Lung (tissue), 12 donors: ENCODE results near the gene MRC2. TPM values are rescaled to one million over a fixed set of nuclear protein-coding genes. Genes with fewer than 3 reads are reported as not detected.

Experiments used
- ATAC-seq: fragments of 200-7000 bp; cut with Tn5 transposase; one replicate; pipeline ENCODE4 v1.9.1; 2020; ENCODE audit warnings: moderate number of reproducible peaks; ENCODE audit not compliant: insufficient read depth, low FRiP score
- DNase-seq, 3 donors: peaks; one replicate each; pipeline ENCODE4 v3.0.0-alpha.2; 2013 to 2017
- H3K27ac ChIP-seq, 2 donors: one replicate each; pipeline ENCODE4 v1.5.1; 2013; ENCODE audit warnings: mild to moderate bottlenecking in 2 of 2, moderate library complexity in 2 of 2, control low read depth in 1 of 2, inconsistent platforms in 1 of 2, low read depth in 1 of 2, low read length in 1 of 2
- H3K27me3 ChIP-seq, 3 donors: one replicate each; pipeline ENCODE4 v1.5.1; 2013; ENCODE audit warnings: low read length in 2 of 3; ENCODE audit not compliant: control insufficient read depth in 3 of 3, insufficient read depth in 3 of 3
- H3K36me3 ChIP-seq, 4 donors: one replicate each; pipeline ENCODE4 v1.5.1; 2013; ENCODE audit warnings: low read length in 4 of 4, mild to moderate bottlenecking in 1 of 4, moderate library complexity in 1 of 4; ENCODE audit not compliant: control insufficient read depth in 4 of 4, insufficient read depth in 4 of 4
- H3K4me1 ChIP-seq, 5 donors: one replicate each; pipeline ENCODE4 v1.5.1; 2013; ENCODE audit warnings: low read length in 5 of 5, mild to moderate bottlenecking in 2 of 5, moderate library complexity in 1 of 5; ENCODE audit not compliant: control insufficient read depth in 5 of 5, insufficient read depth in 5 of 5
- H3K4me3 ChIP-seq: one replicate; pipeline ENCODE4 v1.5.1; 2013; ENCODE audit warnings: mild to moderate bottlenecking, control low read depth, moderate library complexity
- H3K9ac ChIP-seq, 2 donors: one replicate each; pipeline ENCODE4 v1.5.1; 2013; ENCODE audit warnings: low read length in 2 of 2, control low read depth in 1 of 2; ENCODE audit not compliant: insufficient read depth in 1 of 2
- H3K9me3 ChIP-seq, 4 donors: one replicate each; pipeline ENCODE4 v1.5.1; 2013; ENCODE audit warnings: low read length in 3 of 4, mild to moderate bottlenecking in 1 of 4, moderate library complexity in 1 of 4; ENCODE audit not compliant: control insufficient read depth in 4 of 4, insufficient read depth in 3 of 4
- WGBS, 2 donors: extraction: QIAGEN DNeasy Blood & Tissue Kit; methylation state at CpG; one replicate each; pipeline ENCODE4 v1.1.7; 2013; 5-methylcytosine and 5-hydroxymethylcytosine counted together
- polyA plus RNA-seq, 2 donors: library from polyadenylated mRNA; stranded (reverse); fragments of 200-250 nt; gene quantifications; one replicate each; pipeline ENCODE4 v1.2.1, GENCODE V29; 2013
- total RNA-seq, 2 donors: library from RNA; depleted of rRNA in 1 of 2; stranded (reverse); fragments of >200 nt in 1 of 2; gene quantifications; one replicate each; pipeline ENCODE4 v1.2.1, GENCODE V29; 2014 to 2021
- TF ChIP-seq, protein P1 (sequence below): IDR thresholded peaks from 2 replicates; pipeline ENCODE4 v1.5.1; 2012; ENCODE audit warnings: mild to moderate bottlenecking; ENCODE audit errors: control extremely low read depth, extremely low read depth
- donor health status: control.
- donor health status: control.
- donor health status: Bipolar disorder and iron deficiency.
- donor health status: healthy.
- donor health status: DM: yes; HTN: yes; CAD: no.

The MRC2 gene
- total and polyA plus RNA-seq, 4 donors = 15.9 to 82.3 (median 68.5) TPM

DNA sequence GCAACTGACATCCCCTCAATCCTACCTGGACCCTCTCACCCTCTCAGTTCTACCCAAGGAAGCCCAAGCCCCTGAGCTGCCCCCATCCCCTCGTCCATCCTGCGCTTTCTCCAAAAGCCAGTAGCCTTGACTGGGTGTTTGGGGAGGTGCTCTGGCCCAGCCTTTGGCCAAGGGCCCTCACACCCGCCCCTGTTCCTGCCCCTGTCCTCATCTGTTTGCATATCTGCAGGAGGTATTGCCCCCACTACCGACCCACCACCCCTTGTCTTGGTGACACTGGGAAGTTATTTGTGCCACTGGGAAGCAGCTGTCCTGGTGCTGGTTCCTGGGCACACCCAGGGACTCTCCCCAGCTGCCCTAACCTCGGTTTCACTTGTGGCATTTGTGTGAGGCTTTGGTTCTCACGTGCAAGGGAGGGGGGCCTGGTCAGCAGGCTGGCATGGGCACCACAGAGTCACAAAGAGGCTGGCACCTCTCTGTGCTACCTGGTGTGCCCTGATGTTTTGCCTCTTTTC lies 75.3 kb downstream of the MRC2 start:
- WGBS, 2 donors = 67 to 83% methylated on average over 6 of the region's 6 CpGs
- H3K27ac ChIP-seq = no peak overlapping the region

DNA sequence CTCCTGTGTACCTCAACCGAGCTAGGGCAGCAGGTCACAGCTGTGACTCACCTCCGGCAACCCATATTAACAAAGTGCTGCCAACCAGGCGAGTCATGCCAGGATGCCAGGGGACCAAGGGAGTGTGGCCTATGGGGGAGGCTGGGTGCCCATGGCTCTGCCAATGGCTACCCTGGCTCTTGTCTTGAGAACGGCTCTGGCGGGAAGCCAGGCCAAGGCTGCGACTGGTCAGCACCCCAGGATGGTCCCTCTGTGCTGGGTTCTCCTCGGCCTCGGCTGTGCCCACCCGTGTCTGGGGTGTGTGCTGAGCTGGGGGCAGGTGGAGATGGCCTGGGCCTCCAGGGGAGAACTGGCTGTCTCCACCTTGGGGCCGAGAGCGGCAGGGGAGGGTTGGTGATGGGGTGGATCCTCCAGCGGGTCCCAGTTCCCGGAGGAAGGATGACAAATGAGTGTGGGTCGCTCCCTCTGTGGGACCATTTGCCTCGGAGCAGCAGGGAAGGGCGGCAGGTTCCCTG lies 75.8 kb downstream of the MRC2 start:
- Histone ChIP-seq H3K36me3 (no peaks in the 10 kb centered on the region), H3K27ac (no peak overlapping the region), H3K27me3 (no peaks in the 10 kb centered on the region), H3K9me3 (no peaks in the 10 kb centered on the region), H3K9ac (no peak overlapping the region), H3K4me3 (no peak overlapping the region), H3K4me1 (peaks cover 0 to 18% (median 7%) of the 10 kb centered on the region in 5 donors)
- ATAC-seq = peak; percentile 41
- WGBS, 2 donors = 34 to 47% methylated on average over 15 to 16 of the region's 16 CpGs
- no peak for DNase-seq
- TF ChIP-seq, protein P1, sequence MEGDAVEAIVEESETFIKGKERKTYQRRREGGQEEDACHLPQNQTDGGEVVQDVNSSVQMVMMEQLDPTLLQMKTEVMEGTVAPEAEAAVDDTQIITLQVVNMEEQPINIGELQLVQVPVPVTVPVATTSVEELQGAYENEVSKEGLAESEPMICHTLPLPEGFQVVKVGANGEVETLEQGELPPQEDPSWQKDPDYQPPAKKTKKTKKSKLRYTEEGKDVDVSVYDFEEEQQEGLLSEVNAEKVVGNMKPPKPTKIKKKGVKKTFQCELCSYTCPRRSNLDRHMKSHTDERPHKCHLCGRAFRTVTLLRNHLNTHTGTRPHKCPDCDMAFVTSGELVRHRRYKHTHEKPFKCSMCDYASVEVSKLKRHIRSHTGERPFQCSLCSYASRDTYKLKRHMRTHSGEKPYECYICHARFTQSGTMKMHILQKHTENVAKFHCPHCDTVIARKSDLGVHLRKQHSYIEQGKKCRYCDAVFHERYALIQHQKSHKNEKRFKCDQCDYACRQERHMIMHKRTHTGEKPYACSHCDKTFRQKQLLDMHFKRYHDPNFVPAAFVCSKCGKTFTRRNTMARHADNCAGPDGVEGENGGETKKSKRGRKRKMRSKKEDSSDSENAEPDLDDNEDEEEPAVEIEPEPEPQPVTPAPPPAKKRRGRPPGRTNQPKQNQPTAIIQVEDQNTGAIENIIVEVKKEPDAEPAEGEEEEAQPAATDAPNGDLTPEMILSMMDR = no peak

More for the DNA sequence above, 75.3 kb downstream of the MRC2 start:
- Histone ChIP-seq H3K9ac (no peak overlapping the region), H3K4me1 (peaks cover 0 to 18% (median 7%) of the 10 kb centered on the region in 5 donors), H3K9me3 (no peaks in the 10 kb centered on the region), H3K27me3 (no peaks in the 10 kb centered on the region), H3K36me3 (no peaks in the 10 kb centered on the region), H3K4me3 (no peak overlapping the region)
- DNase-seq = no peak
- TF ChIP-seq, protein P1 = no peak
- no peak for ATAC-seq

DNA sequence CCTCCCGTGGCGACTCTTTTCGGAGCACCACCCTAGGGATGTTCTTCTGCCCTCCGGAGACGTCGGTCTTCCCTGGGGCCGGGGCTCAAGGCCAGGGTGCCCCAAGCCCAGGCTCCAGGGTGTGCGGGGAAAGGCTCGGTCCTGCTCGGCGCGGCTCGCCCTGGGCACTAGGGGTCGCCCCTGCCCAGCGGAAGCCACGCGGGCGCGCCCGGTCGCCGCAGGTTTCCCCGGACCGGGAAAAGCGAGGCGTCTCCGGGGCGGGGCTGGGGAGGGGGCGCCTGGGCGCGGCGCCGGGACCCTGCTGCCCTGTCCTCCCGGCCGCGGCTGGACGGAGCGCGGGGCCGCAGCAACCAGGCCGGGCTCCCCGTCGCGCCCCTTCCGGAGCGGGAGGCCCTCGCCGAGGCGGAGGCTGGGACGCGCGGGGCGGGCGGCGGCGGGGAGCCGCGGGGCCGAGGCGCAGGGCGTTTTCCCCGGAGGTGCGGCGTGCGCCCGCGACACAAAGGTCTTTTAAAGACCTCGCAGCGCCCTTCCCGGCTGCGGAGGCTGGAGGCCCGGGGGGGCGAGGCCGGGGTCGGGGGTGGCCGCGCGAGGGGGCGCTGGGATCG lies 76.4 kb downstream of the MRC2 start:
- H3K4me1 ChIP-seq = peaks cover 0 to 18% (median 7%) of the 10 kb centered on the region in 5 donors
- peak overlapping the region; percentile 17 for H3K4me3 ChIP-seq
- DNase-seq = peak; percentile 71 to 82 (median 78)
- WGBS, 2 donors = 0 to 1% methylated on average over 63 to 80 of the region's 80 CpGs
- peaks cover 0 to 3% (median 0%) of the 10 kb centered on the region in 4 donors for H3K9me3 ChIP-seq
- no peaks in the 10 kb centered on the region for H3K36me3 ChIP-seq
- H3K9ac ChIP-seq = peak overlapping the region; percentile 46 to 89
- TF ChIP-seq, protein P1 = peak; percentile 85
- ATAC-seq = peak; percentile 91
- H3K27me3 ChIP-seq = no peaks in the 10 kb centered on the region
- H3K27ac ChIP-seq = peak overlapping the region; percentile 34 to 57
